Activated naive CD8-positive, alpha-beta T cell (primary cell): Measurements from ENCODE around the gene SDR42E2.

Source experiments
- H3K27ac Mint-ChIP-seq: one replicate; pipeline ENCODE4 v1.8.0; 2021; ENCODE audit warnings: mixed read lengths
- H3K27me3 Mint-ChIP-seq: one replicate; pipeline ENCODE4 v1.8.0; 2021; ENCODE audit warnings: mixed read lengths
- H3K36me3 Mint-ChIP-seq: one replicate; pipeline ENCODE4 v1.8.0; 2021; ENCODE audit warnings: mixed read lengths
- H3K4me1 Mint-ChIP-seq: one replicate; pipeline ENCODE4 v1.8.0; 2021; ENCODE audit warnings: low read depth, mixed read lengths
- H3K4me3 Mint-ChIP-seq: one replicate; pipeline ENCODE4 v1.8.0; 2021; ENCODE audit warnings: mild to moderate bottlenecking, mixed read lengths
- H3K9me3 Mint-ChIP-seq: one replicate; pipeline ENCODE4 v1.8.0; 2021; ENCODE audit warnings: low read depth, mixed read lengths

SDR42E2 gene

GRCh38 chr16:22229889-22230288, 67.6 kb downstream of the SDR42E2 start:
- H3K27me3 Mint-ChIP-seq: no peaks in the 10 kb centered on the region
- no peaks in the 10 kb centered on the region for H3K9me3 Mint-ChIP-seq
- peaks cover 6% of the 10 kb centered on the region for H3K4me1 Mint-ChIP-seq
- peaks cover 4% of the 10 kb centered on the region for H3K36me3 Mint-ChIP-seq
- no peak overlapping the region for H3K4me3 Mint-ChIP-seq
- no peak overlapping the region for H3K27ac Mint-ChIP-seq

GRCh38 chr16:22232277-22233036, 70.2 kb downstream of the SDR42E2 start:
- H3K9me3 Mint-ChIP-seq: no peaks in the 10 kb centered on the region
- H3K4me3 Mint-ChIP-seq: no peak overlapping the region
- H3K27me3 Mint-ChIP-seq: no peaks in the 10 kb centered on the region
- peaks cover 3% of the 10 kb centered on the region for H3K36me3 Mint-ChIP-seq
- no peak overlapping the region for H3K27ac Mint-ChIP-seq
- peaks cover 5% of the 10 kb centered on the region for H3K4me1 Mint-ChIP-seq

GRCh38 chr16:22233037-22233372, 70.7 kb downstream of the SDR42E2 start:
- Mint-ChIP-seq H3K36me3 (peaks cover 3% of the 10 kb centered on the region), H3K27ac (no peak overlapping the region), H3K27me3 (no peaks in the 10 kb centered on the region), H3K9me3 (no peaks in the 10 kb centered on the region), H3K4me3 (no peak overlapping the region), H3K4me1 (peaks cover 5% of the 10 kb centered on the region)

- Mint-ChIP-seq H3K27ac (no peak overlapping the region), H3K9me3 (no peaks in the 10 kb centered on the region), H3K4me3 (no peak overlapping the region), H3K36me3 (peaks cover 5% of the 10 kb centered on the region), H3K27me3 (no peaks in the 10 kb centered on the region), H3K4me1 (peaks cover 29% of the 10 kb centered on the region)
These were observed 73.8 kb downstream of the SDR42E2 start for GRCh38 chr16:22235839-22236745.

- no peaks in the 10 kb centered on the region for H3K27me3 Mint-ChIP-seq
- peaks cover 28% of the 10 kb centered on the region for H3K4me1 Mint-ChIP-seq
- no peak overlapping the region for H3K4me3 Mint-ChIP-seq
- peak overlapping the region; percentile 22 for H3K27ac Mint-ChIP-seq
- peaks cover 3% of the 10 kb centered on the region for H3K36me3 Mint-ChIP-seq
- H3K9me3 Mint-ChIP-seq: no peaks in the 10 kb centered on the region
These were observed 77.0 kb downstream of the SDR42E2 start for GRCh38 chr16:22239131-22239805.

- H3K9me3 Mint-ChIP-seq: no peaks in the 10 kb centered on the region
- H3K4me3 Mint-ChIP-seq: no peak overlapping the region
- peak overlapping the region; percentile 28 for H3K27ac Mint-ChIP-seq
- H3K4me1 Mint-ChIP-seq: peaks cover 28% of the 10 kb centered on the region
- no peaks in the 10 kb centered on the region for H3K27me3 Mint-ChIP-seq
- H3K36me3 Mint-ChIP-seq: peaks cover 3% of the 10 kb centered on the region
These were observed 77.9 kb downstream of the SDR42E2 start for GRCh38 chr16:22240023-22240710.
